ENCODE results near the gene HIF3A. TPM values are rescaled to one million over a fixed set of nuclear protein-coding genes. Genes with fewer than 3 reads are reported as not detected.

HIF3A gene
- total RNA-seq, 2 donors from 2014 or later: 73.1 to 123 TPM

- TF ChIP-seq CTCF (IDR thresholded peaks at IDR 0.05): no peak
- Histone ChIP-seq H3K9me3 (peaks cover 0 to 12% of the 10 kb centered on the region in 2 donors), H3K27me3 (no peaks in the 10 kb centered on the region), H3K27ac (no peak overlapping the region), H3K36me3 (peaks cover 97% of the 10 kb centered on the region), H3K4me3 (no peak overlapping the region), H3K4me1 (no peaks in the 10 kb centered on the region)
- DNase-seq (ENCODE audit: low spot score): no peak
Measured at GRCh38 chr19:46328079-46328478, 31.2 kb downstream of the HIF3A start.

GRCh38 chr19:46330319-46330918, 33.6 kb downstream of the HIF3A start:
- H3K27me3 ChIP-seq: no peaks in the 10 kb centered on the region
- peaks cover 0 to 12% of the 10 kb centered on the region in 2 donors for H3K9me3 ChIP-seq
- no peak for DNase-seq (ENCODE audit: low spot score)
- no peak overlapping the region for H3K27ac ChIP-seq
- H3K36me3 ChIP-seq: peaks cover 98% of the 10 kb centered on the region
- H3K4me3 ChIP-seq: no peak overlapping the region
- TF ChIP-seq CTCF (IDR thresholded peaks at IDR 0.05): no peak
- H3K4me1 ChIP-seq: no peaks in the 10 kb centered on the region

- H3K9me3 ChIP-seq: no peaks in the 10 kb centered on the region
- H3K27me3 ChIP-seq: no peaks in the 10 kb centered on the region
- no peak overlapping the region for H3K4me3 ChIP-seq
- H3K4me1 ChIP-seq: no peaks in the 10 kb centered on the region
- H3K27ac ChIP-seq: no peak overlapping the region
- TF ChIP-seq CTCF (IDR thresholded peaks at IDR 0.05): no peak
- H3K36me3 ChIP-seq: peaks cover 86% of the 10 kb centered on the region
- no peak for DNase-seq (ENCODE audit: low spot score)
Measured at GRCh38 chr19:46337487-46337886, 40.6 kb downstream of the HIF3A start.

- Histone ChIP-seq H3K27me3 (no peaks in the 10 kb centered on the region), H3K36me3 (peaks cover 67% of the 10 kb centered on the region), H3K9me3 (no peaks in the 10 kb centered on the region), H3K27ac (no peak overlapping the region), H3K4me1 (no peaks in the 10 kb centered on the region), H3K4me3 (no peak overlapping the region)
- TF ChIP-seq CTCF (IDR thresholded peaks at IDR 0.05): no peak
- no peak for DNase-seq (ENCODE audit: low spot score)
Measured at GRCh38 chr19:46339446-46339845, 42.6 kb downstream of the HIF3A start.

GRCh38 chr19:46340051-46340659, 43.3 kb downstream of the HIF3A start:
- TF ChIP-seq CTCF (IDR thresholded peaks at IDR 0.05): no peak
- peaks cover 60% of the 10 kb centered on the region for H3K36me3 ChIP-seq
- no peaks in the 10 kb centered on the region for H3K27me3 ChIP-seq
- no peaks in the 10 kb centered on the region for H3K4me1 ChIP-seq
- no peaks in the 10 kb centered on the region for H3K9me3 ChIP-seq
- H3K4me3 ChIP-seq: no peak overlapping the region
- DNase-seq (ENCODE audit: low spot score): no peak
- H3K27ac ChIP-seq: no peak overlapping the region

- Histone ChIP-seq H3K27ac (no peak overlapping the region), H3K9me3 (no peaks in the 10 kb centered on the region), H3K4me1 (peaks cover 0 to 5% of the 10 kb centered on the region in 2 donors), H3K4me3 (no peak overlapping the region), H3K27me3 (no peaks in the 10 kb centered on the region), H3K36me3 (peaks cover 45% of the 10 kb centered on the region)
- TF ChIP-seq CTCF (IDR thresholded peaks at IDR 0.05): no peak
- no peak for DNase-seq (ENCODE audit: low spot score)
Measured at GRCh38 chr19:46341937-46342336, 45.1 kb downstream of the HIF3A start.

All from right atrium auricular region (tissue), 2 donors.